ENCODE results near the gene PCSK6.
A peak's percentile ranks its signal among the peaks of the same experiment; 100 is the strongest.
"Not testable (repeated sequence)": the region's sequence is repeated elsewhere in the genome, so short reads cannot be mapped to it uniquely, and the experiment has no call there.

The PCSK6 gene

GRCh38 chr15:101474983-101475382, 14.5 kb downstream of the PCSK6 start:
- Mint-ChIP-seq H3K4me1 (ENCODE audit: low read depth) (no peaks in the 10 kb centered on the region), H3K27ac (no peak overlapping the region), H3K4me3 (no peak overlapping the region), H3K27me3 (peaks cover 18% of the 10 kb centered on the region), H3K36me3 (ENCODE audit: low read depth) (no peaks in the 10 kb centered on the region), H3K9me3 (no peaks in the 10 kb centered on the region)
- DNase-seq = no peak

- no peak overlapping the region for H3K4me3 Mint-ChIP-seq
- H3K9me3 Mint-ChIP-seq = no peaks in the 10 kb centered on the region
- no peak overlapping the region for H3K27ac Mint-ChIP-seq
- H3K4me1 Mint-ChIP-seq (ENCODE audit: low read depth) = no peaks in the 10 kb centered on the region
- H3K27me3 Mint-ChIP-seq = peaks cover 11% of the 10 kb centered on the region
- DNase-seq = no peak
- no peaks in the 10 kb centered on the region for H3K36me3 Mint-ChIP-seq (ENCODE audit: low read depth)
Observed at GRCh38 chr15:101474233-101474632, 15.3 kb downstream of the PCSK6 start.

GRCh38 chr15:101472033-101472432, 17.5 kb downstream of the PCSK6 start:
- Mint-ChIP-seq H3K4me1 (ENCODE audit: low read depth) (no peaks in the 10 kb centered on the region), H3K27ac (no peak overlapping the region), H3K36me3 (ENCODE audit: low read depth) (no peaks in the 10 kb centered on the region), H3K27me3 (peaks cover 16% of the 10 kb centered on the region), H3K4me3 (no peak overlapping the region), H3K9me3 (no peaks in the 10 kb centered on the region)
- no peak for DNase-seq

- Mint-ChIP-seq H3K36me3 (ENCODE audit: low read depth) (no peaks in the 10 kb centered on the region), H3K27ac (no peak overlapping the region), H3K4me3 (no peak overlapping the region), H3K27me3 (peaks cover 16% of the 10 kb centered on the region), H3K4me1 (ENCODE audit: low read depth) (no peaks in the 10 kb centered on the region), H3K9me3 (no peaks in the 10 kb centered on the region)
- DNase-seq = no peak
Observed at GRCh38 chr15:101470548-101471239, 18.8 kb downstream of the PCSK6 start.

- Mint-ChIP-seq H3K36me3 (ENCODE audit: low read depth) (no peaks in the 10 kb centered on the region), H3K27ac (no peak overlapping the region), H3K4me1 (ENCODE audit: low read depth) (no peaks in the 10 kb centered on the region), H3K27me3 (peaks cover 18% of the 10 kb centered on the region), H3K9me3 (no peaks in the 10 kb centered on the region), H3K4me3 (no peak overlapping the region)
- DNase-seq = no peak
Observed at GRCh38 chr15:101469520-101470288, 19.8 kb downstream of the PCSK6 start.

- no peak for DNase-seq
- H3K27me3 Mint-ChIP-seq = peaks cover 25% of the 10 kb centered on the region
- H3K36me3 Mint-ChIP-seq (ENCODE audit: low read depth) = no peaks in the 10 kb centered on the region
- H3K4me1 Mint-ChIP-seq (ENCODE audit: low read depth) = peaks cover 4% of the 10 kb centered on the region
- no peak overlapping the region for H3K4me3 Mint-ChIP-seq
- no peak overlapping the region for H3K27ac Mint-ChIP-seq
- no peaks in the 10 kb centered on the region for H3K9me3 Mint-ChIP-seq
Observed at GRCh38 chr15:101466188-101466587, 23.3 kb downstream of the PCSK6 start.

GRCh38 chr15:101464999-101465669, 24.4 kb downstream of the PCSK6 start:
- Mint-ChIP-seq H3K27me3 (peaks cover 30% of the 10 kb centered on the region), H3K27ac (no peak overlapping the region), H3K4me1 (ENCODE audit: low read depth) (peaks cover 11% of the 10 kb centered on the region), H3K36me3 (ENCODE audit: low read depth) (no peaks in the 10 kb centered on the region), H3K9me3 (no peaks in the 10 kb centered on the region), H3K4me3 (no peak overlapping the region)
- DNase-seq = no peak

- peaks cover 33% of the 10 kb centered on the region for H3K27me3 Mint-ChIP-seq
Observed at GRCh38 chr15:101464256-101464998, 25.1 kb downstream of the PCSK6 start.

GRCh38 chr15:101463696-101464095, 25.8 kb downstream of the PCSK6 start:
- H3K9me3 Mint-ChIP-seq; DNase-seq; H3K27ac Mint-ChIP-seq; H3K4me3 Mint-ChIP-seq; H3K36me3 Mint-ChIP-seq (ENCODE audit: low read depth): not testable (repeated sequence)
- Mint-ChIP-seq H3K4me1 (ENCODE audit: low read depth) (peaks cover 12% of the 10 kb centered on the region), H3K27me3 (peaks cover 33% of the 10 kb centered on the region)

More at GRCh38 chr15:101464256-101464998, 25.1 kb downstream of the PCSK6 start:
- no peaks in the 10 kb centered on the region for H3K36me3 Mint-ChIP-seq (ENCODE audit: low read depth)
- no peak overlapping the region for H3K27ac Mint-ChIP-seq
- peaks cover 12% of the 10 kb centered on the region for H3K4me1 Mint-ChIP-seq (ENCODE audit: low read depth)
- no peak for DNase-seq
- no peaks in the 10 kb centered on the region for H3K9me3 Mint-ChIP-seq
- H3K4me3 Mint-ChIP-seq = no peak overlapping the region

- H3K4me1 Mint-ChIP-seq (ENCODE audit: low read depth) = peaks cover 12% of the 10 kb centered on the region
- H3K9me3 Mint-ChIP-seq = no peaks in the 10 kb centered on the region
- H3K36me3 Mint-ChIP-seq (ENCODE audit: low read depth) = no peaks in the 10 kb centered on the region
- DNase-seq = no peak
- H3K27me3 Mint-ChIP-seq = peaks cover 33% of the 10 kb centered on the region
- no peak overlapping the region for H3K4me3 Mint-ChIP-seq
- H3K27ac Mint-ChIP-seq = no peak overlapping the region
Observed at GRCh38 chr15:101463270-101463669, 26.2 kb downstream of the PCSK6 start.

- Mint-ChIP-seq H3K9me3 (no peaks in the 10 kb centered on the region), H3K4me3 (no peak overlapping the region), H3K36me3 (ENCODE audit: low read depth) (no peaks in the 10 kb centered on the region), H3K27me3 (peaks cover 31% of the 10 kb centered on the region), H3K27ac (peak overlapping the region; percentile 1), H3K4me1 (ENCODE audit: low read depth) (peaks cover 12% of the 10 kb centered on the region)
- DNase-seq = no peak
Observed at GRCh38 chr15:101461097-101461496, 28.4 kb downstream of the PCSK6 start.

- H3K36me3 Mint-ChIP-seq (ENCODE audit: low read depth) = no peaks in the 10 kb centered on the region
- no peak for DNase-seq
- no peaks in the 10 kb centered on the region for H3K9me3 Mint-ChIP-seq
- peaks cover 20% of the 10 kb centered on the region for H3K4me1 Mint-ChIP-seq (ENCODE audit: low read depth)
- H3K27me3 Mint-ChIP-seq = peaks cover 36% of the 10 kb centered on the region
- H3K27ac Mint-ChIP-seq = peak overlapping the region; percentile 63
- no peak overlapping the region for H3K4me3 Mint-ChIP-seq
Observed at GRCh38 chr15:101459579-101460300, 29.8 kb downstream of the PCSK6 start.

- Mint-ChIP-seq H3K9me3 (no peaks in the 10 kb centered on the region), H3K36me3 (ENCODE audit: low read depth) (no peaks in the 10 kb centered on the region), H3K27me3 (peaks cover 38% of the 10 kb centered on the region), H3K27ac (no peak overlapping the region), H3K4me3 (no peak overlapping the region), H3K4me1 (ENCODE audit: low read depth) (peaks cover 20% of the 10 kb centered on the region)
- no peak for DNase-seq
Observed at GRCh38 chr15:101458908-101459578, 30.5 kb downstream of the PCSK6 start.

Measured in activated T-cell treated with anti-CD3 and anti-CD28 coated beads, Interleukin-2, amount 50 U/mL, for 24 hours (primary cell).